ENCODE data around the gene RPTOR.
"Not testable (repeated sequence)": the region's sequence is repeated elsewhere in the genome, so short reads cannot be mapped to it uniquely, and the experiment has no call there.

The RPTOR gene

GRCh38 chr17:80513201-80513600 lies 31.4 kb upstream of the RPTOR start:
- DNase-seq, result no peak

GRCh38 chr17:80513892-80514291 lies 30.7 kb upstream of the RPTOR start:
- no peak for DNase-seq

GRCh38 chr17:80516171-80516932 lies 28.3 kb upstream of the RPTOR start:
- no peak for DNase-seq

GRCh38 chr17:80517641-80518040 lies 27.0 kb upstream of the RPTOR start:
- no peak for DNase-seq

- DNase-seq, result no peak
These were observed 26.2 kb upstream of the RPTOR start for GRCh38 chr17:80518392-80518791.

GRCh38 chr17:80519091-80519781 lies 25.4 kb upstream of the RPTOR start:
- DNase-seq, result no peak

- DNase-seq, result no peak
These were observed 23.7 kb upstream of the RPTOR start for GRCh38 chr17:80520810-80521455.

GRCh38 chr17:80523054-80523744 lies 21.4 kb upstream of the RPTOR start:
- no peak for DNase-seq

GRCh38 chr17:80523956-80524712 lies 20.5 kb upstream of the RPTOR start:
- DNase-seq, result no peak

- peak; percentile 93 for DNase-seq
These were observed 18.3 kb upstream of the RPTOR start for GRCh38 chr17:80526116-80526910.

GRCh38 chr17:80527016-80527645 lies 17.5 kb upstream of the RPTOR start:
- DNase-seq, result no peak

GRCh38 chr17:80528536-80528935 lies 16.1 kb upstream of the RPTOR start:
- no peak for DNase-seq

GRCh38 chr17:80529104-80529903 lies 15.3 kb upstream of the RPTOR start:
- DNase-seq, result peak; percentile 66

GRCh38 chr17:80529904-80530292 lies 14.7 kb upstream of the RPTOR start:
- DNase-seq, result no peak

GRCh38 chr17:80531400-80531799 lies 13.2 kb upstream of the RPTOR start:
- DNase-seq, result no peak

- not testable (repeated sequence) for DNase-seq
These were observed 7.3 kb upstream of the RPTOR start for GRCh38 chr17:80537386-80537785.

GRCh38 chr17:80538484-80538883 lies 6.2 kb upstream of the RPTOR start:
- no peak for DNase-seq

GRCh38 chr17:80539022-80539641 lies 5.5 kb upstream of the RPTOR start:
- peak; percentile 40 for DNase-seq

GRCh38 chr17:80545499-80545826 lies 825 bp downstream of the RPTOR start:
- DNase-seq, result no peak

- DNase-seq, result no peak
These were observed 1.6 kb downstream of the RPTOR start for GRCh38 chr17:80546267-80546666.

Data from NCI-H510A treated with DMSO at 0.1 percent for 48 hours (cell line).